GM12873 (cell line): Measurements from ENCODE around the gene TRAK2.

Source experiments
- TF ChIP-seq, protein P1 (sequence below): IDR thresholded peaks from 2 replicates; pipeline ENCODE4 v1.5.1; 2012; ENCODE audit warnings: low read depth, mild to moderate bottlenecking, moderate library complexity, low read length, control low read depth; ENCODE audit not compliant: insufficient read depth; ENCODE audit errors: missing control alignments

The TRAK2 gene

DNA sequence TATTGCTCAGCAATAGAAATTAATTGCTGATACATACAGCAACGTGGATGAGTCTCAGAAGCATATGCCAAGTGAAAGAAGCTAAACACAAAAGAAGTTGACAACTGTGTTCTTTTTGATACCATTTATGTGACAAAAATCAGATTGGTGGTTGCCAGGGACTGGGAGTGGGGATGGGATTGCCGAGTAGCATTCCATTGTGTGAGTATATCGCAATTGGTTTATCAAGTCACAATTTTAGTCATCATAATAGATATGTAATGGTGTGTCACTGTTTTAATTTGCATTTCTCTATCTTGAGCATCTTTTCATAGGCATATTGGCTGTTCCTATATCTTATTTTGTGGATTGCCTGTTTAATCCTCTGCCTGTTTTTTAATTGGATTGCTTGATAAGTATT lies 21.2 kb upstream of the TRAK2 start:
- TF ChIP-seq, protein P1, sequence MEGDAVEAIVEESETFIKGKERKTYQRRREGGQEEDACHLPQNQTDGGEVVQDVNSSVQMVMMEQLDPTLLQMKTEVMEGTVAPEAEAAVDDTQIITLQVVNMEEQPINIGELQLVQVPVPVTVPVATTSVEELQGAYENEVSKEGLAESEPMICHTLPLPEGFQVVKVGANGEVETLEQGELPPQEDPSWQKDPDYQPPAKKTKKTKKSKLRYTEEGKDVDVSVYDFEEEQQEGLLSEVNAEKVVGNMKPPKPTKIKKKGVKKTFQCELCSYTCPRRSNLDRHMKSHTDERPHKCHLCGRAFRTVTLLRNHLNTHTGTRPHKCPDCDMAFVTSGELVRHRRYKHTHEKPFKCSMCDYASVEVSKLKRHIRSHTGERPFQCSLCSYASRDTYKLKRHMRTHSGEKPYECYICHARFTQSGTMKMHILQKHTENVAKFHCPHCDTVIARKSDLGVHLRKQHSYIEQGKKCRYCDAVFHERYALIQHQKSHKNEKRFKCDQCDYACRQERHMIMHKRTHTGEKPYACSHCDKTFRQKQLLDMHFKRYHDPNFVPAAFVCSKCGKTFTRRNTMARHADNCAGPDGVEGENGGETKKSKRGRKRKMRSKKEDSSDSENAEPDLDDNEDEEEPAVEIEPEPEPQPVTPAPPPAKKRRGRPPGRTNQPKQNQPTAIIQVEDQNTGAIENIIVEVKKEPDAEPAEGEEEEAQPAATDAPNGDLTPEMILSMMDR: no peak

- TF ChIP-seq, protein P1: no peak
These were observed 20.6 kb upstream of the TRAK2 start for GRCh38 chr2:201471732-201472393.

- TF ChIP-seq, protein P1: no peak
These were observed 19.8 kb upstream of the TRAK2 start for GRCh38 chr2:201470821-201471731.

GRCh38 chr2:201467666-201468065 lies 16.4 kb upstream of the TRAK2 start:
- TF ChIP-seq, protein P1: no peak

- TF ChIP-seq, protein P1: no peak
These were observed 14.9 kb upstream of the TRAK2 start for GRCh38 chr2:201466050-201466675.

GRCh38 chr2:201465524-201465971 lies 14.3 kb upstream of the TRAK2 start:
- TF ChIP-seq, protein P1: no peak

- TF ChIP-seq, protein P1: no peak
These were observed 13.3 kb upstream of the TRAK2 start for GRCh38 chr2:201464547-201464946.
